RWPE2 (cell line): ENCODE results near the gene RCBTB2.

ENCODE experiments used
- ATAC-seq: fragments of 200-7000 bp; cut with Tn5 transposase; 3 replicates; pipeline ENCODE4 v1.9.1; 2021; ENCODE audit warnings: low read depth
- DNase-seq: peaks from one replicate; pipeline ENCODE4 v3.0.0-alpha.2; 2020; ENCODE audit warnings: low spot score
- H3K27ac ChIP-seq: fragments of 450-650 bp; 2 replicates; pipeline ENCODE4 v1.5.1; 2017; ENCODE audit warnings: mild to moderate bottlenecking; ENCODE audit not compliant: poor library complexity, severe bottlenecking
- H3K27me3 ChIP-seq: fragments of 250-450 bp; sonication (Bioruptor Pico); 2 replicates; pipeline ENCODE4 v1.5.1; 2021; ENCODE audit warnings: mild to moderate bottlenecking, moderate library complexity; ENCODE audit not compliant: insufficient read depth, poor library complexity, severe bottlenecking
- H3K36me3 ChIP-seq: fragments of 250-450 bp; sonication (Bioruptor Pico); 2 replicates; pipeline ENCODE4 v1.5.1; 2020; ENCODE audit warnings: low read depth, mild to moderate bottlenecking, moderate library complexity
- H3K4me1 ChIP-seq: fragments of 250-450 bp; sonication (Bioruptor Pico); 2 replicates; pipeline ENCODE4 v1.5.1; 2021; ENCODE audit warnings: mild to moderate bottlenecking, moderate library complexity; ENCODE audit not compliant: insufficient read depth, poor library complexity, severe bottlenecking
- H3K4me3 ChIP-seq: fragments of 250-450 bp; sonication (Bioruptor Pico); 2 replicates; pipeline ENCODE4 v1.5.1; 2021; ENCODE audit warnings: mild to moderate bottlenecking, moderate library complexity; ENCODE audit not compliant: severe bottlenecking
- H3K9me3 ChIP-seq: fragments of 250-450 bp; sonication (Bioruptor Pico); 2 replicates; pipeline ENCODE4 v1.5.1; 2021; ENCODE audit warnings: mild to moderate bottlenecking, moderate library complexity; ENCODE audit not compliant: severe bottlenecking
- TF ChIP-seq, protein P1 (sequence below): fragments of 450-650 bp; IDR thresholded peaks from one replicate; pipeline ENCODE4 v1.5.1; 2017; ENCODE audit warnings: mild to moderate bottlenecking, moderate library complexity; ENCODE audit not compliant: poor library complexity, severe bottlenecking

Gene RCBTB2

DNA sequence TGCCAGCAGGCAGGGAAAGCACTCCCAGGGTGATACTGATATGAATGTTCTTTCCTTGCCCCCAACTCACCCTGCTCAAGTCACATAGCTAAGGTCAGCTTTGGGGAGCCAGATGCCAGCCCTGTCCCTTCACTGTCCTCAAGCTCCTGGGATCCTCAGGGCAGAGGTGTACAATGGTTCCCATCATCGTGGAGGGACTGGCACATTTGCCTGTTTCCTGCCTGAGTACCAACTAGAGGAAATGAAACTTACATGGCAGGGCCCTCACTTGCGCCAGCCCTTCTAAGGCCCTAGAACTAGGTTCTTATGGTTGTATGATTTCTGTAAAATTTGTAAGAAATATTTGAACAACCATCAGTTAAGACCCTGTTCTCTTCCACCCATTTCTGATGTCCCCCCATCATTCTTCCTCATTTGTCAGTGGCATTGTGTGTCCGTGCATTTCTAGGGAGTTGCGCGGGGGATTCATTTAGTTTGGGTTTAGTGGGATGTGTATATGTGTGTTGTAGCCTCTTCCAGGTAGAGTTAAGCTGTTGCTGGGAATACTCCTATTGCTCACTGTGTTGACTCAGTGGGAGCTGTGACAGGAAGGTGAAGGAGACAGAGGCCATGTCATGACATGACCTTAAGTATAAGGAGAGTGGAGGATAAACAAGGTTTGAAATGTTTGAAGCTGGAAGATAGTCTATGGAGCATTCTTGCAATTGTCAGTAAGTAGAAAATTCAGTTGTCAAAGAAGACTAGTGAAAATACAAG, 41.3 kb upstream of the RCBTB2 start:
- Histone ChIP-seq H3K36me3 (no peaks in the 10 kb centered on the region), H3K27me3 (no peaks in the 10 kb centered on the region), H3K4me1 (peaks cover 5% of the 10 kb centered on the region), H3K4me3 (no peak overlapping the region), H3K9me3 (no peaks in the 10 kb centered on the region), H3K27ac (no peak overlapping the region)
- no peak for DNase-seq
- TF ChIP-seq, protein P1, sequence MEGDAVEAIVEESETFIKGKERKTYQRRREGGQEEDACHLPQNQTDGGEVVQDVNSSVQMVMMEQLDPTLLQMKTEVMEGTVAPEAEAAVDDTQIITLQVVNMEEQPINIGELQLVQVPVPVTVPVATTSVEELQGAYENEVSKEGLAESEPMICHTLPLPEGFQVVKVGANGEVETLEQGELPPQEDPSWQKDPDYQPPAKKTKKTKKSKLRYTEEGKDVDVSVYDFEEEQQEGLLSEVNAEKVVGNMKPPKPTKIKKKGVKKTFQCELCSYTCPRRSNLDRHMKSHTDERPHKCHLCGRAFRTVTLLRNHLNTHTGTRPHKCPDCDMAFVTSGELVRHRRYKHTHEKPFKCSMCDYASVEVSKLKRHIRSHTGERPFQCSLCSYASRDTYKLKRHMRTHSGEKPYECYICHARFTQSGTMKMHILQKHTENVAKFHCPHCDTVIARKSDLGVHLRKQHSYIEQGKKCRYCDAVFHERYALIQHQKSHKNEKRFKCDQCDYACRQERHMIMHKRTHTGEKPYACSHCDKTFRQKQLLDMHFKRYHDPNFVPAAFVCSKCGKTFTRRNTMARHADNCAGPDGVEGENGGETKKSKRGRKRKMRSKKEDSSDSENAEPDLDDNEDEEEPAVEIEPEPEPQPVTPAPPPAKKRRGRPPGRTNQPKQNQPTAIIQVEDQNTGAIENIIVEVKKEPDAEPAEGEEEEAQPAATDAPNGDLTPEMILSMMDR: no peak
- ATAC-seq: no peak

GRCh38 chr13:48573213-48574007, 40.5 kb upstream of the RCBTB2 start:
- no peaks in the 10 kb centered on the region for H3K36me3 ChIP-seq
- TF ChIP-seq, protein P1: no peak
- no peak for DNase-seq
- no peak for ATAC-seq
- no peak overlapping the region for H3K4me3 ChIP-seq
- H3K4me1 ChIP-seq: peaks cover 2% of the 10 kb centered on the region
- no peaks in the 10 kb centered on the region for H3K9me3 ChIP-seq
- no peaks in the 10 kb centered on the region for H3K27me3 ChIP-seq
- no peak overlapping the region for H3K27ac ChIP-seq

- Histone ChIP-seq H3K36me3 (no peaks in the 10 kb centered on the region), H3K27me3 (no peaks in the 10 kb centered on the region), H3K9me3 (no peaks in the 10 kb centered on the region), H3K4me3 (no peak overlapping the region), H3K27ac (no peak overlapping the region), H3K4me1 (peaks cover 15% of the 10 kb centered on the region)
- TF ChIP-seq, protein P1: no peak
- no peak for ATAC-seq
- no peak for DNase-seq
Measured at GRCh38 chr13:48571126-48571913, 38.4 kb upstream of the RCBTB2 start.

DNA sequence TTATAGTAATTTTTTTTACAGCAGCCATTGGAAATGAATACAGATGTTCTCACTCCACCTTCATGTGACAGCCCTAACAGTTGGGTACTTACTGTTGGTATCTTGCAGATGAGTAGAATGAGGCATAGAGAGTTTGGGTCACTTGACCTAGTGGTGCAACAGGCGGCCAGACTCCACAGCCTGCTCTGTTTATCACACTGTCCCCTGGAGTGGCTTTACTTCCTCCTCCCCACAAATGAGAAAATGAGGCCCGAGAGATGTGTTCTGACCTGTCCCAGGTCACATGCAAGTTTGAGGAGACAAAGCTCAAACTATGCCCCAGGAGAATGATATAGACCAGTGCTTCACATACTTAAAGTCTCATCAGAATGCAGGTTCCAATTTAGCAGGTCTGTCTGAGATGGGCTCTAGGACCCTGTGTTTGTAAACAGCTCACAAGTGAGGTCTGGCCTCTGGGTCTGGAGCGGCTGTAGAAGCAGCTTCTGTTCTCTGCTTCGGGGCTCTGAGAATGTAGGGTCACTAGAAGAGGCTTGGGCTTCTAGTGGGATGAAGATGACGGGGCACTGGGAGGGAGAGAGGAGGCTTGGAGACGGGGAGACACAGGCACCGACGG, 37.4 kb upstream of the RCBTB2 start:
- DNase-seq (no peak), ATAC-seq (no peak)
- Histone ChIP-seq H3K9me3 (no peaks in the 10 kb centered on the region), H3K27ac (no peak overlapping the region), H3K4me3 (no peak overlapping the region), H3K4me1 (peaks cover 15% of the 10 kb centered on the region), H3K27me3 (no peaks in the 10 kb centered on the region), H3K36me3 (no peaks in the 10 kb centered on the region)
- TF ChIP-seq, protein P1: no peak
